ENCODE measurements around the gene FOXP2. TPM values are rescaled to one million over a fixed set of nuclear protein-coding genes. Genes with fewer than 3 reads are reported as not detected.

Gene FOXP2
- total RNA-seq, 4 donors from 2014 or later = 12.2 to 40.9 (median 19.5) TPM

DNA sequence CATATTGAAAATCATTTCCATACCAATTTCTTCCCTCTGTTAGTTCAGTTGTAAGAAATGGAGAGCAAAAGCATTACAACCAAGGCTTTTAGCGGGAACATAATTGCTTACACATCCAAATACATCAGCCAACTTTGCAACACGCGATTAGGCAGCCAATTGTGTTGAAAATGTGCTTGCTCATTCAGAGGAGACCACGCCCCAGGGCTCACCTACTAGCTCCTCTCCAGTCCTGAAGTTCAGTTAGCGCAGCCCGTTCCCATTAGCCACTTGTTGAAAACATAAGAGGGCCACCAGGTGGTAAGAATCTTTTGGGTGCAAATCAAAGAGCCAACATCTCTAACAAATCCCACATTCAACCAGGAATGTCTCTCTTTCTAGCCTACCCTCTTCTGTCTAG lies 294.0 kb downstream of the FOXP2 start:
- no peaks in the 10 kb centered on the region for H3K9me3 ChIP-seq
- H3K4me1 ChIP-seq = no peaks in the 10 kb centered on the region
- H3K27ac ChIP-seq = no peak overlapping the region
- 78% methylated on average over 6 of the region's 6 CpGs for WGBS
- TF ChIP-seq EP300 (IDR thresholded peaks at IDR 0.05) = no peak
- TF ChIP-seq, protein P1, sequence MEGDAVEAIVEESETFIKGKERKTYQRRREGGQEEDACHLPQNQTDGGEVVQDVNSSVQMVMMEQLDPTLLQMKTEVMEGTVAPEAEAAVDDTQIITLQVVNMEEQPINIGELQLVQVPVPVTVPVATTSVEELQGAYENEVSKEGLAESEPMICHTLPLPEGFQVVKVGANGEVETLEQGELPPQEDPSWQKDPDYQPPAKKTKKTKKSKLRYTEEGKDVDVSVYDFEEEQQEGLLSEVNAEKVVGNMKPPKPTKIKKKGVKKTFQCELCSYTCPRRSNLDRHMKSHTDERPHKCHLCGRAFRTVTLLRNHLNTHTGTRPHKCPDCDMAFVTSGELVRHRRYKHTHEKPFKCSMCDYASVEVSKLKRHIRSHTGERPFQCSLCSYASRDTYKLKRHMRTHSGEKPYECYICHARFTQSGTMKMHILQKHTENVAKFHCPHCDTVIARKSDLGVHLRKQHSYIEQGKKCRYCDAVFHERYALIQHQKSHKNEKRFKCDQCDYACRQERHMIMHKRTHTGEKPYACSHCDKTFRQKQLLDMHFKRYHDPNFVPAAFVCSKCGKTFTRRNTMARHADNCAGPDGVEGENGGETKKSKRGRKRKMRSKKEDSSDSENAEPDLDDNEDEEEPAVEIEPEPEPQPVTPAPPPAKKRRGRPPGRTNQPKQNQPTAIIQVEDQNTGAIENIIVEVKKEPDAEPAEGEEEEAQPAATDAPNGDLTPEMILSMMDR (IDR thresholded peaks at IDR 0.05) = no peak
- TF ChIP-seq POLR2AphosphoS5 (IDR thresholded peaks at IDR 0.05) = no peak
- no peak for TF ChIP-seq POLR2A (IDR thresholded peaks at IDR 0.05)
- H3K36me3 ChIP-seq = no peaks in the 10 kb centered on the region
- DNase-seq (ENCODE audit: low spot score in 2 of 2) = no peak
- no peaks in the 10 kb centered on the region for H3K27me3 ChIP-seq
- H3K4me3 ChIP-seq = no peak overlapping the region

DNA sequence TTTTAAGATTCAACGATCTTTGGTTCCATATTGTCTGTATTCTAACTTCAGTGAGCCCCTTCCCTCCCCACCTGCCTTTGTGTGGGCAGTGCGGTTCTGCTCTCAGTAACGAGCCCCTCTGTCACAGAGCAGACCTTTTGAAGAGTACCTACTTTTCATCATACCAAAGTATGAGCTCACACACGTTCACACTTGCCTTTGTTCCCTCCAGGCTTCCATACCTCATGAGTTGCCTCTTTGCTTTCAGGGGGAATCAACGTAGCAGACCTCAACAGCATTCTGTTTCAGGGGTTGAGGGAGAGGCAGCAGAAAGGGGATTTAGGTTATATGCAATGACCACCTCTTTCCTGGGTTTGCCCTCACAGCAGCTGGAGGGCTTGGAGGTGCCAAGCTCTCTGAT lies 295.9 kb downstream of the FOXP2 start:
- TF ChIP-seq POLR2AphosphoS5 (IDR thresholded peaks at IDR 0.05) (no peak), POLR2A (IDR thresholded peaks at IDR 0.05) (no peak), EP300 (IDR thresholded peaks at IDR 0.05) (no peak)
- TF ChIP-seq, protein P1 (IDR thresholded peaks at IDR 0.05) = no peak
- H3K4me3 ChIP-seq = no peak overlapping the region
- H3K27me3 ChIP-seq = no peaks in the 10 kb centered on the region
- 42% methylated on average over 5 of the region's 5 CpGs for WGBS
- no peak for DNase-seq (ENCODE audit: low spot score in 2 of 2)
- no peaks in the 10 kb centered on the region for H3K9me3 ChIP-seq
- no peaks in the 10 kb centered on the region for H3K4me1 ChIP-seq
- H3K27ac ChIP-seq = no peak overlapping the region
- H3K36me3 ChIP-seq = no peaks in the 10 kb centered on the region

DNA sequence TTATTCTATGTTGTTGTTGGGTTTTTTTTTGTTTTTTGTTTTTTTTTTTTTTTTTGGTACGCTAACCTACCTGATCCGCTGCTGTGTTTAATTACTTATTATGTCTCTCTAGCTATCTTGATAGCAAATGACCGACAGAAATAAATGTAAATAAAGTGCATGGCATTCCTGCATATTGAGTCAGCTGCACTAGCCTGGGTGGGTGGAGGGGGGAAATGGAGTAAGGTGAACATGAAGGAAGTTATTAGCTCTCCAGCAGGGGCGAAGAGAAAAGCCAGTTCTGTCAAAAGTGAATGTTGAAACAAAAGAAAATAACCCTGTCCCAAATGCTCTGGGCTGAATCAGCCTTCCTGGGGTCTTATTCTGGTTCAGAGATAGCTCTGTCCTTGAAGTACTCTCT lies 296.6 kb downstream of the FOXP2 start:
- Histone ChIP-seq H3K36me3 (no peaks in the 10 kb centered on the region), H3K4me1 (no peaks in the 10 kb centered on the region), H3K27me3 (no peaks in the 10 kb centered on the region), H3K4me3 (no peak overlapping the region), H3K9me3 (no peaks in the 10 kb centered on the region), H3K27ac (no peak overlapping the region)
- TF ChIP-seq EP300 (IDR thresholded peaks at IDR 0.05) (no peak), POLR2AphosphoS5 (IDR thresholded peaks at IDR 0.05) (no peak), POLR2A (IDR thresholded peaks at IDR 0.05) (no peak)
- TF ChIP-seq, protein P1 (IDR thresholded peaks at IDR 0.05) = no peak
- WGBS = 85% methylated on average over 4 of the region's 4 CpGs
- no peak for DNase-seq (ENCODE audit: low spot score in 2 of 2)

DNA sequence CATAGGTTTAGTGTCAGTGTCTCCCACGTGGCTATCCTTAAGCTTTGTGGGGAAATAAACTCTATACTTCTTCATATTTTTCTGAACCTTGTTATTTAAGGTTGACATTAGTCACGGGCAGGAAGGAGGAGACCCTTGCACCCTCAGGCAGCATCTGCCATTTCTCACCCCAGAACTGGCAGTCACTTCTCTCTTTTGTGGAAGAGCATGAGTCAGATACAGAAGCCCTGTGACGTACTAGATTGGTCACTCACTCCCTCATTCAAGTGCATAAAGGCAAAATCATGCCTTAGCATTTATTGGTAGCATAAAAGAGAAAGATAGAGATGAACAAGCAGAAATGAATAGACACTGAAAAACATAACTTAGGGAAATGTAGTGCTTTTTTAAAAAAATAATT lies 301.3 kb downstream of the FOXP2 start:
- Histone ChIP-seq H3K27ac (no peak overlapping the region), H3K9me3 (no peaks in the 10 kb centered on the region), H3K36me3 (no peaks in the 10 kb centered on the region), H3K4me3 (no peak overlapping the region), H3K27me3 (no peaks in the 10 kb centered on the region), H3K4me1 (no peaks in the 10 kb centered on the region)
- TF ChIP-seq POLR2A (IDR thresholded peaks at IDR 0.05) = no peak
- TF ChIP-seq EP300 (IDR thresholded peaks at IDR 0.05) = no peak
- no peak for TF ChIP-seq POLR2AphosphoS5 (IDR thresholded peaks at IDR 0.05)
- TF ChIP-seq, protein P1 (IDR thresholded peaks at IDR 0.05) = no peak
- 47% methylated on average over 3 of the region's 3 CpGs for WGBS
- DNase-seq (ENCODE audit: low spot score in 2 of 2) = no peak

DNA sequence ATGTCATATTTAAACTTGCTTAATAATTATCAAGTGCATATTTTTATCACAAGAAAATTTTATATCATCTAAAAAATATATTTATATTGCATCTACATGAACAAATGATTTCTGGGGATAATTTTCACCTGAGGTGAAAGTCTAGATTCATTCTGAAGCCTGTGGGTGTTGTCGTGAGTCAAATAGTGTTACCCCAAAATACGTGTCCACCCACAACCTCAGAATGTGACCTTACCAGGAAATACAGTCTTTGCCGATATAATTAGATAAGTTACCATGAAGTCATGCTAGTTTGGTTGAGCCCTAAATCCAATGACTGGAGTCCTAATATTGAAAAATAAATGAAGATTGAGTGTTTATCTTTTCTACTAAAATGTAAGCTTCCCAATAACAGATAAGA lies 304.2 kb downstream of the FOXP2 start:
- no peaks in the 10 kb centered on the region for H3K36me3 ChIP-seq
- no peak overlapping the region for H3K4me3 ChIP-seq
- H3K27me3 ChIP-seq = no peaks in the 10 kb centered on the region
- no peaks in the 10 kb centered on the region for H3K9me3 ChIP-seq
- no peak overlapping the region for H3K27ac ChIP-seq
- TF ChIP-seq, protein P1 (IDR thresholded peaks at IDR 0.05) = no peak
- TF ChIP-seq POLR2AphosphoS5 (IDR thresholded peaks at IDR 0.05) (no peak), EP300 (IDR thresholded peaks at IDR 0.05) (no peak), POLR2A (IDR thresholded peaks at IDR 0.05) (no peak)
- no peaks in the 10 kb centered on the region for H3K4me1 ChIP-seq
- no peak for DNase-seq (ENCODE audit: low spot score in 2 of 2)
- WGBS = 89% methylated on average over 3 of the region's 3 CpGs

All from suprapubic skin (tissue), 4 donors.